Motor neuron (in vitro differentiated cells): ENCODE data around the gene FYB1. TPM values are rescaled to one million over a fixed set of nuclear protein-coding genes. Genes with fewer than 3 reads are reported as not detected.

ENCODE experiments used
- ATAC-seq, 8 experiments: fragments of 200-7000 bp; cut with Tn5 transposase; replicated peaks in 6 of 8; 2 replicates each; pipeline ENCODE4 v1.8.0; 2021; ENCODE audit warnings: mild to moderate bottlenecking in 8 of 8, moderate library complexity in 8 of 8
- H3K27ac ChIP-seq, 2 donors: fragments of 250-450 bp; sonication (Bioruptor Pico); 2 replicates each; pipeline ENCODE4 v1.9.0; 2021; ENCODE audit warnings: antibody characterized with exemption in 2 of 2, mild to moderate bottlenecking in 2 of 2, moderate library complexity in 1 of 2
- H3K4me1 ChIP-seq, 2 donors: fragments of 250-450 bp; sonication (Bioruptor Pico); replicated peaks in 1 of 2; 2 replicates each; pipeline ENCODE4 v1.6.1; 2021; ENCODE audit warnings: antibody characterized with exemption in 2 of 2, mild to moderate bottlenecking in 2 of 2, moderate library complexity in 1 of 2
- H3K4me3 ChIP-seq, 5 donors: fragments of 250-450 bp; sonication (Bioruptor Pico); 2 replicates each; pipeline ENCODE4 v1.9.0; 2021; ENCODE audit warnings: antibody characterized with exemption in 5 of 5, mild to moderate bottlenecking in 5 of 5, moderate library complexity in 4 of 5
- WGBS, 10 experiments: fragments of 450-650 bp; shearing (Covaris generic); methylation state at CpG; one replicate each; pipeline ENCODE4 v1.0.0; 2022; 5-methylcytosine and 5-hydroxymethylcytosine counted together
- in situ Hi-C, 9 experiments: fragments of 400-800 bp; cut with MboI; loops; one replicate each; pipeline ENCODE4 v1.15.0; 2021; ENCODE audit warnings: low sequenced_read_pairs in 9 of 9, low pct_unique_long_range_greater_than_20kb in 2 of 9; ENCODE audit not compliant: unreplicated experiment in 9 of 9
- total RNA-seq, 8 experiments: library from RNA; unstranded; fragments of 300-600 nt; gene quantifications; 2 replicates each; pipeline versions ENCODE4 v1.2.3 to v1.2.4, GENCODE V29; 2022

FYB1 gene
- total RNA-seq, 8 experiments from 2014 or later, result under 0.01 to 16.7 (median 1.1) TPM; not detected in 1

DNA sequence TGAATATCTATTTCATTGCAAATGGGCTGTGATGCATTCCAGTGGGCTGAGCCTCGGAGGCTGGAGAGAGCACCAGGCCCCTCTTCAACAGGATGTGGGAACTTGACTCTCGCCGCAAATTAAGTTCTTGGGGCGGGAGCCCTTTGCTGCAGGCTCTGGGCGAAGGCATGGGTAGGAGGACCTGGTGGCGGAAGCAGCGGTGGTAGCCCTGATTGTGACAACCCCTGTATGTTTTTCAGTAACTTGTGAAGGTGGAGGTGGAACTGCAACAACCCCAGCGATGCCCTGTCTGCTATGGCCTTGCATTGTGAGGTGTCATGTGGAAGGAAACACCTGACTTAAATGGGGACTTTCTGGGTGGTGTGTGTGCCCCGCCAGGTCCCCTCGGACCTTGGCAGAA, 9.4 kb downstream of the FYB1 start:
- 73 to 100% (median 95%) methylated on average over 1 to 9 of the region's 10 CpGs; no CpG with 5 or more reads in 5 of the 10 experiments for WGBS, 10 experiments
- in situ Hi-C loops, result loop anchor here in 4 of 9 experiments (10.0 to 25.0 kb wide), 2 partner anchors 345 to 352 kb away; no protein-coding TSS in a partner anchor
- no peak for ATAC-seq

GRCh38 chr5:39208471-39208870, 10.9 kb downstream of the FYB1 start:
- H3K4me3 ChIP-seq, result no peak overlapping the region

More for the DNA sequence above, 9.4 kb downstream of the FYB1 start:
- Histone ChIP-seq H3K27ac (no peak overlapping the region), H3K4me1 (no peaks in the 10 kb centered on the region), H3K4me3 (no peak overlapping the region)

GRCh38 chr5:39207345-39208045, 11.9 kb downstream of the FYB1 start:
- Histone ChIP-seq H3K4me3 (no peak overlapping the region), H3K27ac (no peak overlapping the region), H3K4me1 (no peaks in the 10 kb centered on the region)
- peak in 3 of 8 experiments; percentile 36 to 60 (median 57) for ATAC-seq
- in situ Hi-C loops, result loop anchor here in 3 of 9 experiments (25.0 kb wide), 1 partner anchor 355 kb away; no protein-coding TSS in a partner anchor
- 2 to 100% (median 62%) methylated on average over 1 to 5 of the region's 5 CpGs; no CpG with 5 or more reads in 1 of the 10 experiments for WGBS, 10 experiments

More at GRCh38 chr5:39208471-39208870, 10.9 kb downstream of the FYB1 start:
- 70 to 91% (median 81%) methylated on average over 1 to 7 of the region's 8 CpGs for WGBS, 10 experiments
- no peaks in the 10 kb centered on the region for H3K4me1 ChIP-seq
- in situ Hi-C loops, result loop anchor here in 3 of 9 experiments (25.0 kb wide), 1 partner anchor 354 kb away; no protein-coding TSS in a partner anchor
- no peak for ATAC-seq
- no peak overlapping the region for H3K27ac ChIP-seq

DNA sequence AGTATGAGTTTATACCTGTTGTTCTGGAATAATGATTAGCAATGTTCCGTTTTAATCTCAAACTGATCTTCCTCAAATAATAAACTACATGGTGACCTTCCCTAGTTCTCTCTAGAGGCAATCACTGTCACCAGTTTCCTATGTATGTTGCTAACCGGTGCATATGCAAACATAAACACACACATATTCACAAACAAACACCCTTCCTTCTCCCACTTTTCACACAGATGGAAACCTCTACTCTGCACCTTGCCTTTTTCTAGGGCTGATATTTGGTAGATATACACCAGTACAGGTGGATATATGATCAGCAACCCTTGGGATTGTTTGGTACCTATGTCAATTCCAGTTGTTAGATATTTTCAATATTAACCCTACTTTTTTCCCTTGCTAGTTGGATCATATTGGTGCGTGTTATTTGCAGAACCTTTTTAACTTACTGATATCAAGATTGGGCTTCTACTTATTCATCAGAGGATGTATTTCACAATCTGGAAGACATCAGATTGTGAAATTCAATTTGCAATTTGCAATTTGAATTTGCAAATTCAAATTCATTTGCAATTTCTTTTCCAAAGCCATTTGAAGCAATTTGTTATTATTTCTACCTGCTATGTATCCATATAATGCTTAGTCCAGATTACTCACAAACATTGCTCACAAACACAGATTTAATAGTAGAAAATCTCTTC, 12.6 kb downstream of the FYB1 start:
- Histone ChIP-seq H3K4me3 (no peak overlapping the region), H3K4me1 (no peaks in the 10 kb centered on the region), H3K27ac (no peak overlapping the region)
- peak in 3 of 8 experiments; percentile 55 to 74 (median 71) for ATAC-seq
- WGBS, 10 experiments, result 50 to 100% (median 89%) methylated on average over 1 to 3 of the region's 3 CpGs
- in situ Hi-C loops, result loop anchor here in 3 of 9 experiments (25.0 kb wide), 1 partner anchor 356 kb away; no protein-coding TSS in a partner anchor

DNA sequence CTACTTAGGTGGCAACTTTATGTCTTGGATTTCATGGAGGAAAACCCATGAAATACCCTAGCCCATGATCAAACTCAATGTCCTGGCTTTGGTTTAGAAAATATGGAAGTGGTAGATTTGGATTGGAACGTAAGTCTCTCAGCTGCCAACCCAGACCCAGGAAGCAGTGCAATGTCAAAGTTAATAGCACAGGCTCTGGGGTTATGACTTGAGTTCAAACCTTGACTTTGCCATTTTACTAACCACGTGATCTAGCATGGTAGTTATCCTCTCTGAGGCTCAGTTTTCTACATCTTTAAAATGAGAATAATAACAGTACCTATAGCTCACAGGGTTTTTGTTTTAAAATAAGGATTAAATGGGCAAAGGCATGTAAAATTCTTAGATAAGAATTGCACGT, 13.8 kb downstream of the FYB1 start:
- no peak overlapping the region for H3K4me3 ChIP-seq
- in situ Hi-C loops, result loop anchor here in 3 of 9 experiments (25.0 kb wide), 1 partner anchor 357 kb away; no protein-coding TSS in a partner anchor
- no peak overlapping the region for H3K27ac ChIP-seq
- no peak for ATAC-seq
- no peaks in the 10 kb centered on the region for H3K4me1 ChIP-seq
- WGBS, 10 experiments, result 50 to 100% (median 92%) methylated on average over 1 to 3 of the region's 3 CpGs; no CpG with 5 or more reads in 2 of the 10 experiments

DNA sequence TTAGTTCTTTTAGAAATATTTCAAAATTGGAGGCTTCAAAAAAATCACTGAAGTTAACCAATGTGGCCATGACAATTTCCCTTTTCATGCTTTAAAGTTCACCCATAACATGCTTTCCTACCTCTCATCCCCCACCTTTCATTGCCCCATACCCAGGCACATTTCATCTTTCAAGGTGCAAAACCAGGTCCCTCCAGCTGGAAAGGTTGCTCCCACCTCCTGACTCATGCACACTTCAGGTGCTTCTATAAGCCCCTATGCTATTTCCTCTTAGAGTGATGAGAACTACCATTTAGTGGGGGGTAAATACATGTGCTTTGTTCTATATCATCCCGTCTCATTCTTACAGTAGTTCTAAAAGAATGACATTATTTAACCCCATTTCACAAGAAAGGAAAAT, 15.4 kb downstream of the FYB1 start:
- no peaks in the 10 kb centered on the region for H3K4me1 ChIP-seq
- H3K4me3 ChIP-seq, result no peak overlapping the region
- in situ Hi-C loops, result loop anchor here in 3 of 9 experiments (25.0 kb wide), 1 partner anchor 358 kb away; no protein-coding TSS in a partner anchor
- no peak for ATAC-seq
- no peak overlapping the region for H3K27ac ChIP-seq
- WGBS, 10 experiments, result 44 to 100% (median 73%) methylated on average over 1 of the region's 1 CpG; no CpG with 5 or more reads in 5 of the 10 experiments

DNA sequence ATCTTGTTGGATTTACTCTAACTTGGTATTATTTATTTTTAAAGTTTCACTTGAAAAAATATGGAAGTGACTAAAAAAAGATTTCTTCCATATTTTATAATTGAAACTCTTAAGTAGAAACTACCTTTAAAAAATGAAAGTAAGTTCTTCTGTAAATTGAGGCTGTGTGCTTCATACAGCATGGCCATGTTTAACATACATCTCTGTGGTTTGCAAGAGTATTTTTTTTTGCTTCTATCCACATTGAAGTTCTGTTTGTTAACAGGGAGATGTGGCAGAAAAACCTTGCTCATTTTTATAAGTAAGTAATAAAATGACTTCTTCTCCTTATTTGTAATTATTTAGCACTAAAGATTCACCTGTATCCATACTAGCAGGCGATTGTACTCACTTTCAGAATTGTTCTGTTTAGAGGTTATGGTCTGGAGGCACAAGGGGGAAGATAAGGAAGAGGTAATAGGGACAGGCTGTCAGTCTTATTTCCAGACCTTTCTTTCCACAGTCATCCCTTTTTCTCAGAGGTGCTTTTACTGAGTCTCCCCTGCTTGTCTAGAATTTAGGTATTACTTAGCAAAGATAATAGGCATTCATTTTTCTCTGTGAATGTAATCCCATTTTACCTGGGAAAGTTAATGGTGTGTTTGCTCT, 16.0 kb downstream of the FYB1 start:
- 86 to 100% (median 100%) methylated on average over 1 of the region's 1 CpG; no CpG with 5 or more reads in 2 of the 10 experiments for WGBS, 10 experiments
- Histone ChIP-seq H3K4me1 (no peaks in the 10 kb centered on the region), H3K4me3 (no peak overlapping the region), H3K27ac (no peak overlapping the region)
- ATAC-seq, result no peak
- in situ Hi-C loops, result loop anchor here in 3 of 9 experiments (25.0 kb wide), 1 partner anchor 359 kb away; no protein-coding TSS in a partner anchor

GRCh38 chr5:39202597-39203274, 16.6 kb downstream of the FYB1 start:
- H3K4me1 ChIP-seq, result no peaks in the 10 kb centered on the region
- no peak for ATAC-seq
- WGBS, 10 experiments, result 79 to 100% (median 92%) methylated on average over 3 to 10 of the region's 11 CpGs
- in situ Hi-C loops, result loop anchor here in 3 of 9 experiments (25.0 kb wide), 1 partner anchor 360 kb away; no protein-coding TSS in a partner anchor
- no peak overlapping the region for H3K27ac ChIP-seq
- no peak overlapping the region for H3K4me3 ChIP-seq

GRCh38 chr5:39201781-39202596, 17.4 kb downstream of the FYB1 start:
- no peaks in the 10 kb centered on the region for H3K4me1 ChIP-seq
- no peak overlapping the region for H3K4me3 ChIP-seq
- WGBS, 10 experiments, result 50 to 100% (median 88%) methylated on average over 1 to 9 of the region's 11 CpGs; no CpG with 5 or more reads in 1 of the 10 experiments
- H3K27ac ChIP-seq, result no peak overlapping the region
- ATAC-seq, result no peak
- in situ Hi-C loops, result loop anchor here in 3 of 9 experiments (25.0 kb wide), 1 partner anchor 360 kb away; no protein-coding TSS in a partner anchor

- H3K27ac ChIP-seq, result no peak overlapping the region
- no peak overlapping the region for H3K4me3 ChIP-seq
- WGBS, 10 experiments, result 67 to 100% (median 89%) methylated on average over 1 of the region's 1 CpG; no CpG with 5 or more reads in 3 of the 10 experiments
- ATAC-seq, result peak in 2 of 8 experiments; percentile 11 to 12
- in situ Hi-C loops, result loop anchor here in 3 of 9 experiments (25.0 kb wide), 1 partner anchor 361 kb away; no protein-coding TSS in a partner anchor
- no peaks in the 10 kb centered on the region for H3K4me1 ChIP-seq
Measured at GRCh38 chr5:39201160-39201780, 18.1 kb downstream of the FYB1 start.

GRCh38 chr5:39200081-39200480, 19.3 kb downstream of the FYB1 start:
- Histone ChIP-seq H3K27ac (no peak overlapping the region), H3K4me3 (no peak overlapping the region), H3K4me1 (no peaks in the 10 kb centered on the region)
- 56 to 96% (median 88%) methylated on average over 1 to 4 of the region's 4 CpGs; no CpG with 5 or more reads in 3 of the 10 experiments for WGBS, 10 experiments
- ATAC-seq, result no peak
- in situ Hi-C loops, result loop anchor here in 3 of 9 experiments (25.0 kb wide), 1 partner anchor 362 kb away; no protein-coding TSS in a partner anchor
